Natural killer cell treated with Interleukin-12 subunit alpha and Interleukin-12 subunit beta and Interleukin-15 and Interleukin-18, amount 100 ng/mL, for 72 hours (primary cell): ENCODE data around the gene DNAJC9. TPM values are rescaled to one million over a fixed set of nuclear protein-coding genes. Genes with fewer than 3 reads are reported as not detected.
A peak's percentile ranks its signal among the peaks of the same experiment; 100 is the strongest.

Source experiments
- ATAC-seq, 2 donors: fragments of 150-1000 bp; cut with Tn5 transposase in 1 of 2; sonication (Bioruptor Pico), chemical (Tn5 transposase) in 1 of 2; 2 replicates each; pipeline ENCODE4 v1.10.0; 2021
- DNase-seq: peaks from one replicate; pipeline ENCODE4 v3.0.0; 2022; ENCODE audit warnings: low spot score
- H3K27ac Mint-ChIP-seq, 2 donors: 1 replicate in 1 of 2; 2 replicates in 1 of 2; pipeline ENCODE4 v1.8.0; 2022; ENCODE audit warnings: mixed read lengths in 2 of 2, mild to moderate bottlenecking in 1 of 2, moderate library complexity in 1 of 2
- H3K27me3 Mint-ChIP-seq, 2 donors: 1 replicate in 1 of 2; 2 replicates in 1 of 2; pipeline ENCODE4 v1.8.0; 2022; ENCODE audit warnings: mixed read lengths in 2 of 2
- H3K36me3 Mint-ChIP-seq: one replicate; pipeline ENCODE4 v1.8.0; 2022; ENCODE audit warnings: mixed read lengths
- H3K4me1 Mint-ChIP-seq, 2 donors: 1 replicate in 1 of 2; 2 replicates in 1 of 2; pipeline ENCODE4 v1.8.0; 2022; ENCODE audit warnings: low read depth in 2 of 2, mixed read lengths in 2 of 2, mild to moderate bottlenecking in 1 of 2
- H3K4me3 Mint-ChIP-seq: one replicate; pipeline ENCODE4 v1.8.0; 2022; ENCODE audit warnings: mixed read lengths
- H3K9me3 Mint-ChIP-seq: 2 replicates; pipeline ENCODE4 v1.8.0; 2022; ENCODE audit warnings: mixed read lengths
- total RNA-seq, 2 donors: library from RNA; stranded (reverse); gene quantifications; one replicate each; pipeline ENCODE4 v1.2.3, GENCODE V29; 2022

The DNAJC9 gene
- total RNA-seq, 2 donors from 2014 or later, result 38.8 to 68.9 TPM

DNA sequence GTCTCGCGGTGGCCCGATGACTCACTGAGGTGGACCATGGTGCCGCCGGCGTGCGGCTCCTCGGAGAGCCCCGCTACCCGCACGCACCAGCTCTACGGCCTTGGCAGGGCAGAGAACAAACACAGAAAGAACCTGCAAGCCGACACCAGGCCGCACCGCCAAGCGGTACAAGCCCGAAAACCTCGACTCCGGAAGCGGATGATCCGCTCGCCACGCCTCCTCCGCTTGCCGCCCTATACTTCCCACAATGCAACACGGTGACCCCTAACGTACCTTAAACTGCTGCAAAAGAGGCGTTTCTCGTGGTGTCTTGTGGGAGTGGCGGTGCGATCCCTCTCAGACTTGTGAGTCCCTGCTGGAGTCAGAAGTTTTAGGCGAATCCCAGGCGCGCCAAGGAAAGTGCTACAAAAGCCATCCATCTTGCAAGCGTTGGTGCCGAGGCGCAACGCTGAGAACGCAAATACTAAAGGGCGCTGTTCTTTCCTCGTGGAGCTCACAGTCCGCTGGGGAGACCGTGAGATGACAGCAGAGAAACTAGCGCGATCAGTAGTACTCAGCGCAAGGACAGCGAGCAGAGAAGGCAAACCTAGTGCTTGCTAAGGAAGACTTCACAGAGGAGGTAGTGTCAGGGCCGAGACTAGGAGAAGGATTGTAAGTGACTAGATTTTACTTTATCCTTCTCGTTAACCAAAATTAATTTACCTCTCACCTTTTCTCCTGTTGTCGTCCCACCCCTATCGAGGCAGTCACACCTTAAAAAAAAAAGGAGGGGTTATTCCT lies 5.6 kb upstream of the DNAJC9 start, which contains the start of gene MRPS16:
Gene MRPS16, minus strand, starts transcription at position 200 of the 780 bp plus-strand sequence. Its CDS starts 162 bp downstream, at position 38.
- peak; percentile 95 to 98 for ATAC-seq

DNA sequence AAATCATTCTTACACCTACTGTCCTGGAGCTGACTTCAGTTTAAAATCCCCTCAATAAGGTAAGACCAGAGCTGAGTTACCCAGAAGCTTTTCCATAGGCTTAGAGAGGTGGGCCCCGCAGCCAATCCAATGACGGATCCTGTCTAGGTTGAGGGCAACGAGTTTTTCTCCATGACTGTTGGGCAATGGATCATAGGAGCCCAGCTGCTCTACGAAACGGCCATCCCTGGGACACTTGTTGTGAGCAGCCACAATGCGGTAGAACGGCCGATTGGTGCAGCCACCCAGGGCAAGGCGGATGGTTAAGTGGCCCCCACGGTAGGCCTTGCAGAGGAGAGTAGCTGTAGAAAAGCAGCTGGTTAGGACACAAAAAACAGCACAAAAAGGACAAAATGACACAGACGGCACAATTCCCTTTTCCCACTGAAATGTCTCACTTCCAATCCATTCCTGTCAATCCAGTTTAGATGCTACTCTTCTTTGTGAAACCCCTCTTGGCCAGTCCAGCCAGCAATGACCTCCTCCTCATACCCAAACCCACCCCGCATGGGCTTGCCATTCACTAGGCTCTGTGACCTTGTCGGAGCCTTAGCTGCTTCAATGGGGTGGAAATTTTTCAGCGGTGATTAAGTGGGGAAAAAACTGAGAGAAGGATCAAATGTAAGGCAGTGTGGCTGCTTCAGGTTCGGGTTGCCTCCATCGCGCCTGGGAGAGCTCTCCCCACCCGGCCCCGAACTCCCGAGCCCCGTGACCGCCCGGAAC lies 4.8 kb upstream of the DNAJC9 start:
- ATAC-seq, result no peak
- Mint-ChIP-seq H3K9me3 (no peaks in the 10 kb centered on the region), H3K4me3 (peak overlapping the region; percentile 99), H3K27ac (peak overlapping the region; percentile 94 to 98), H3K27me3 (no peaks in the 10 kb centered on the region), H3K36me3 (peaks cover 10% of the 10 kb centered on the region), H3K4me1 (peaks cover 26 to 28% of the 10 kb centered on the region in 2 donors)
- no peak for DNase-seq

More for the DNA sequence above, 5.6 kb upstream of the DNAJC9 start, which contains the start of gene MRPS16:
- Mint-ChIP-seq H3K36me3 (peaks cover 10% of the 10 kb centered on the region), H3K9me3 (no peaks in the 10 kb centered on the region), H3K27me3 (no peaks in the 10 kb centered on the region), H3K27ac (peak within 1 kb of the TSS; percentile 94 to 98), H3K4me3 (peak within 1 kb of the TSS; percentile 99), H3K4me1 (peaks cover 25 to 26% of the 10 kb centered on the region in 2 donors)
- DNase-seq, result peak; percentile 95

DNA sequence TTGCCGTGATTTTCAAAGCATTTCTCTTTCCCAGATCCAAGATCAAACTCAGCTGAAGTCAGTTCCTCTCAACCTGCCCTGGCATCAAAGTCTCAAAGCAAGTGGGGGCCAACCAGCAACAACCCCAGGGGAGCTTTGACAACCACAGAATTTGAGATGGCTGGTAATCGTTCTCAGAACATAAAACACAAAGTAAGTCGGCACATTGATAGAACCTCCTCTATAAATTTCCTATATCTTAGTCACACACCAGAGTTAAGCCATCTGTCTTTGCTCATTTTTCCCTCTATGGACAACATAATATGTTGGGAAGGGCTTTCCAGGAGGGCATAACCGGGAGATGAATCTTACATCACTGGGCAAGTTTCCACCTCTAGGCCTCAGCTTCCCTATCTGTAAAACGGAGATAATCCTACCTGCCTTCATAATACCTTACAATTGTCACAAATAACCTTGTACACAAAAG lies 1.2 kb upstream of the DNAJC9 start:
- Mint-ChIP-seq H3K9me3 (no peaks in the 10 kb centered on the region), H3K27me3 (no peaks in the 10 kb centered on the region), H3K4me1 (peaks cover 45 to 51% of the 10 kb centered on the region in 2 donors), H3K36me3 (peaks cover 32% of the 10 kb centered on the region), H3K4me3 (peak overlapping the region; percentile 90), H3K27ac (peak overlapping the region; percentile 84 to 94)
- ATAC-seq, result no peak
- DNase-seq, result no peak

DNA sequence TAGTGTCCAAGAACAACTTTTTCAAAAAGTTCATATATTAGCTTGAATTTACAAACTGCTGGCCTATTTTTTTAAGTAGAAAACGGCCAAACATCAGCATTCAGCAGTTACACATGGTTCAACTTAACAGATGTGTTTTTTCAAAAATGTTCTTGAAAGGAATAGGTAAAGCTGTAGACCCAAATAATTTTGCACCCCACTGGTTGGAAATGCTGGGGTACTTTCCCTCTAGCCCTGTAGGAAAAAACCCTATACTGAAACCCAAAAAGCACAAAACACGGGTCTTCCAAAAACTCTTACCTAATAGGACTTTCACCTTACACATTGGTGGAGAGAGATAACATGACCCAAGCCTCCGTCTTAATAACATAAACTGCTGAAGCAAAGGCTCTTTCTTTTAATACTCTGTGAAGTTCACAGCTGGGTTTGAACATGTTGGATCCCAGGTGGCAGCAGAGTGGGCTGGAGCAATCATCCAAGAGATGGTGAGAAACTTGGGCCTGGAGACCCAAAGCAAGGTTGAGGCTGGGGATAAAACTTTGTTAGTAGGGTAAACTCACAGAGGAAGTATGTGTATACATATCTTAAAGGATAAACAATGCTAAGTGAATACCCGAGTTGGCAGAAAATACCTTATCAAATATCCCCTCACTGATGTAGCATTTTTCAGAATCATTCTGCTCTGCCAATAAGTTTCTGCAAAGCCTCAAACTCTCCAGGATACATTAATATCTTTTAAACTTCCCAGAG lies 629 bp upstream of the DNAJC9 start:
- no peaks in the 10 kb centered on the region for H3K9me3 Mint-ChIP-seq
- H3K4me1 Mint-ChIP-seq, result peaks cover 41 to 48% of the 10 kb centered on the region in 2 donors
- peak overlapping the region; percentile 90 for H3K4me3 Mint-ChIP-seq
- H3K36me3 Mint-ChIP-seq, result peaks cover 37% of the 10 kb centered on the region
- ATAC-seq, result no peak
- no peak for DNase-seq
- no peaks in the 10 kb centered on the region for H3K27me3 Mint-ChIP-seq
- peak overlapping the region; percentile 84 to 94 for H3K27ac Mint-ChIP-seq

DNA sequence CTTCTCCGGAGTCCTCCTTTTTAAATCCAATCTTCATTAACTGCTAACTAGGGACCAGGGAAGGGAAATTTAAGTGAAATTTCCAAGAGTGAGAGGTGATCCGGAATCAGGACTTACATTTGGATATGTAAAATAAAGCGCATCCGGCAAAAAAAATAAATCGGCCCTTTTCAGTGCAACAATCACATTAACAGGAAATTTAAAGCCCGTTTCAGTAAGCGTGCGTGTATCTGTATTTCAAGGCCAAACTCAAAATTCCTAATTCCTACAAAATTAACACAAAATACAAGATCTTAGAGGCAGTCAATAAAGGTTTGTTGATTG lies 771 bp downstream of the DNAJC9 start:
- Mint-ChIP-seq H3K4me1 (peaks cover 31 to 44% of the 10 kb centered on the region in 2 donors), H3K36me3 (peaks cover 44% of the 10 kb centered on the region)
- ATAC-seq, result no peak

DNA sequence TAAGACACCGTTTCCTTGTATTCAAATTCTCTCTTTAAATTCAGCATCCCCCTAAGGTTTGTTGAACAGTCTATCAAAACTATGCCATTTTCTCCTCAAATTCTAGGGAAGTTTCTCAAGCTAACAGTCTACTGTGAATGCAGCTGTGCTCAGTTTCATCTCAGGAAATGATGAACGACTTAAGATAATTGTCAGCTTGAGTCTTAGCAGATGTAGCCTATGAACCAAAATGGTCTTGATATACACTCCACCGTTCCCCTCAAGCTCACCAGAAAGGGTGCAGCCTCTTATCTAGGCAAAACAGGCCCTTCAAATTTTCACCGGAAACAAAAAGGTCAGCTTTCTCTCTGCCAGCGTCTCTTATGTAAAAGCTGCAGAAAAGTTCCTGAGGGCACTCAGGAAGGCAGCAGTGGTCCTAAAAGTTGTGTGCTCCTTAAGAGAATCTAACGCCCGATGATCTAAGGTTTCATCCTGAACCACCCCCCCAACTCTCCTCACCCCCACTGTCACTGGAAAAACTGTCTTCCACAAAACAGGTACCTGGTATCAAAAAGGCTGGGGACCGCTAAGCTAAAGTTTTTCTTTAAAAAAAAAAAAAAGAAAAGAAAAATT lies 2.1 kb downstream of the DNAJC9 start:
- Mint-ChIP-seq H3K4me3 (peak overlapping the region; percentile 90), H3K4me1 (peaks cover 22 to 33% of the 10 kb centered on the region in 2 donors), H3K27me3 (no peaks in the 10 kb centered on the region), H3K36me3 (peaks cover 38% of the 10 kb centered on the region), H3K9me3 (no peaks in the 10 kb centered on the region), H3K27ac (peak overlapping the region; percentile 7 to 94)
- ATAC-seq (no peak), DNase-seq (no peak)

More for the DNA sequence above, 771 bp downstream of the DNAJC9 start:
- Mint-ChIP-seq H3K4me3 (peak overlapping the region; percentile 90), H3K9me3 (no peaks in the 10 kb centered on the region), H3K27ac (peak overlapping the region; percentile 84 to 94), H3K27me3 (no peaks in the 10 kb centered on the region)
- no peak for DNase-seq

DNA sequence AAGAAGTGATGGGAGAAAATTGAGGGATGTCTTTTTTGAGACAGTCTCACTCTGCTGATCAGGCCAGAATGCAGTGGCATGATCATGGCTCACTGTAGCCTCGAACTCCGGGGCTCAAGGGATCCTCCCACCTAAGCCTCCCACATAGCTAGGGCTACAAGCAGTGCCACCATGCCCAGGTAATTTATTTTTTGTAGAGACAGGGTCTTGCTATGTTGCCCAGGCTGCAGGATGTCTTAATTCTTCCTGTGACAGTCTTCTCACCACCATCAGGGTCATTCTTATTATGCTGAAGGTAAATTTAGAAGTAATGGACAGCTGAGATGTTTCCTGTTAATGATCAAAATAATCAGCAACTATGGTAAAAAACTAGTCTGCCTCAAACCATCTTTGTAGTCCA lies 7.1 kb downstream of the DNAJC9 start:
- H3K36me3 Mint-ChIP-seq, result peaks cover 26% of the 10 kb centered on the region
- DNase-seq (no peak), ATAC-seq (no peak)
- H3K4me3 Mint-ChIP-seq, result no peak overlapping the region
- H3K27ac Mint-ChIP-seq, result no peak overlapping the region
- H3K27me3 Mint-ChIP-seq, result no peaks in the 10 kb centered on the region
- peaks cover 7 to 10% of the 10 kb centered on the region in 2 donors for H3K4me1 Mint-ChIP-seq
- no peaks in the 10 kb centered on the region for H3K9me3 Mint-ChIP-seq

DNA sequence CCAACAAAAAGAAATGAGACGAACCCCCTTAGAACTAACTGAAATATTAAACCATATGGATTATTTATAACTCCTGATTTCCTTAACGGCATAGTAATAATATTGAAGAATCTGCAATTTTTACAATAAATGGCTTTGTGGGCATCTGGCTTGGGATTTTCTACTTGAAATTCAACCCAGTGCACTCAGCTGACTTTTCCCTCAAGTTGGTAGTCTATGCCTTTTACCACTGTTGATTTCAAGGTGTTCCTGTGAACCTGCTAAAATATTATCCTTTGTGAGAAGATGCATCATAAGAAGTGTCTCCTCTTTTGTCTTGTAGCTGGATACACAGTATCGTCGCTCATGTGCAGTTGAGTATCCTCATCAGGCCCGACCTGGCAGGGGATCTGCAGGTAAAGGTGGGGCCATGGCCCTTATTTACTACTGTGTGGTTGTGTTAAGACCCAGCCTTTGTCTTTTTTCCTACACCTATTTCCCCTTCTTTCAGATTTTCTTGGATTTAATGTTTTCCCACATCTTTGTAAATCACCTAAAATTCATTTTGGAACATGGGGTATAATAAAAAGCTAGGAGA lies 8.0 kb downstream of the DNAJC9 start:
- Mint-ChIP-seq H3K9me3 (no peaks in the 10 kb centered on the region), H3K4me3 (no peak overlapping the region), H3K27me3 (no peaks in the 10 kb centered on the region), H3K4me1 (peaks cover 1 to 2% of the 10 kb centered on the region in 2 donors), H3K27ac (no peak overlapping the region), H3K36me3 (peaks cover 25% of the 10 kb centered on the region)
- ATAC-seq (no peak), DNase-seq (no peak)

DNA sequence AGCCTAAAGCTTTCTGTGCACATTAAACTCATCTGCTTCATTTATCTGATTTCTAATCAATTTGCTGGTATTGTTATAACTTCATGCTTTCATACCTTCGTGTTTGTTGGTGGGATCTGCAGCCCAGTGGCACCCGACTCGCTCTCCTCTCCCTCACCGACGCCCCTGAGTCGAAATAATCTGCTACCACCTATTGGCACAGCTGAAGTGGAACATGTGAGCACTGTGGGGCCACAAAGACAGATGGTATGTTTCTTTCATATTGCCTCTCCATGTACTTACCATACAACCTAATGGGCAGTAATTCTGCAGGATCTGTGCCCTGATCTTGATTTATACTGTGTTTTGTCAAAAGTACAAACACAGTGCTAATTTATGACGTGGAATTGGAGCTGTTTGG lies 12.4 kb downstream of the DNAJC9 start:
- Mint-ChIP-seq H3K27me3 (no peaks in the 10 kb centered on the region), H3K36me3 (peaks cover 17% of the 10 kb centered on the region), H3K9me3 (no peaks in the 10 kb centered on the region), H3K4me3 (no peak overlapping the region), H3K4me1 (no peaks in the 10 kb centered on the region), H3K27ac (no peak overlapping the region)
- ATAC-seq (no peak), DNase-seq (no peak)

DNA sequence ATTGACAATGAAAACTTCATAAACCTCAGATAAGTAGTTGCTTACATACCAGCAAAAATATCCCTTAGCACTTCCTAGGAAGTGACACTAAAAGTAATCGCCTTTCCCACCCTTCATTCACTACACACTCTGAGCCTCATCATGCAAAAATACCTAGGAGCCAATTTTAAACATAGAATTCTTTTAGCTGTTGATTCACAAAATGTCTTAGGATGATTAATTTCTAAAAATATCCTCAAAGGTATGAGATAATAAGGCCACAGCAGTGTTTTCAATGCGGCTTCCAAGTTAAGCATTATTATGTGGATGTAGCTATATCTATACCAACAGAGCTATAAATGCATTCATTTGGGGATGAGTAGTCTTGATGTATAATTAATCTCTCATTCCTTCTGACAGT lies 13.2 kb downstream of the DNAJC9 start:
- H3K36me3 Mint-ChIP-seq, result peaks cover 17% of the 10 kb centered on the region
- no peaks in the 10 kb centered on the region for H3K9me3 Mint-ChIP-seq
- no peak for DNase-seq
- H3K27me3 Mint-ChIP-seq, result no peaks in the 10 kb centered on the region
- H3K27ac Mint-ChIP-seq, result no peak overlapping the region
- no peaks in the 10 kb centered on the region for H3K4me1 Mint-ChIP-seq
- ATAC-seq, result no peak
- no peak overlapping the region for H3K4me3 Mint-ChIP-seq

DNA sequence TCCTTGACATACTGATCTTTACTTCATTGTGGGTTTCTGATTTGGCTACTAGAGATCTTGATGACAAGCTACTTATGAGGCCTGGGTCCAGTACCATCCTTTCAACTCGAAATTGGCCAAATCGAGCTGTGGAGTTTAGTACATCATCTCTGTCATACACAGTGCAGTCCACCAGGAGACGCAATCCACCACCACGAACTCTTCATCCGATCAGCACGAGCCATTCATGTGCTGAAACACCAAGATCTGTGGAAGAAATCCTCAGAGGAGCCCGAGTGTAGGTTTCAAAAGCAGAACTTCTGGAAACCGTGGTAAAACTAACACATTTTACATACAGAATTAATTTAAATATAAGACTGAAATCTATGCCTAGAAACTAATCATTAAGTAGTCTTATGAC lies 14.2 kb downstream of the DNAJC9 start:
- H3K27me3 Mint-ChIP-seq, result no peaks in the 10 kb centered on the region
- ATAC-seq (no peak), DNase-seq (no peak)
- no peaks in the 10 kb centered on the region for H3K4me1 Mint-ChIP-seq
- no peak overlapping the region for H3K27ac Mint-ChIP-seq
- no peaks in the 10 kb centered on the region for H3K9me3 Mint-ChIP-seq
- H3K36me3 Mint-ChIP-seq, result peaks cover 17% of the 10 kb centered on the region
- no peak overlapping the region for H3K4me3 Mint-ChIP-seq

DNA sequence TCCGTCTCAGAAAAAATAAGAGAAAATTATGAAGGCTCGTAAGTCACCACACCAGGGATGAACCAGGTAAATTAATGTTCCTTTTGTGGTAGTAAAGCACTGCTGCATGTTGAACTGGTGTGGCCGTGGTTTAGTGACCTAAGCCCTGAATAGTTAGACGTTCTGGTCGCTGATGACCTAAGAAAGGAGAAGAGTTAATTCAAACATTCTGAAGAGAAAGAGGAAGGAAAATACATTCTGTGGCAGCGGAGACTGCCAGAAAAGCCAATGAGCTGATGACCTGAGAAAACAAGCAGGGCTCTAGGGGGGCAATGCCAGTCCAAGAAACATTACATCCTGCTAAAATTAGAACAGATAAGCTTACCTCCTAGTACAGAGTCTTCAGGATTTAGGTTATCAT lies 17.5 kb downstream of the DNAJC9 start:
- Mint-ChIP-seq H3K36me3 (peaks cover 13% of the 10 kb centered on the region), H3K27ac (no peak overlapping the region), H3K9me3 (no peaks in the 10 kb centered on the region), H3K27me3 (no peaks in the 10 kb centered on the region), H3K4me3 (no peak overlapping the region), H3K4me1 (no peaks in the 10 kb centered on the region)
- ATAC-seq (no peak), DNase-seq (no peak)

DNA sequence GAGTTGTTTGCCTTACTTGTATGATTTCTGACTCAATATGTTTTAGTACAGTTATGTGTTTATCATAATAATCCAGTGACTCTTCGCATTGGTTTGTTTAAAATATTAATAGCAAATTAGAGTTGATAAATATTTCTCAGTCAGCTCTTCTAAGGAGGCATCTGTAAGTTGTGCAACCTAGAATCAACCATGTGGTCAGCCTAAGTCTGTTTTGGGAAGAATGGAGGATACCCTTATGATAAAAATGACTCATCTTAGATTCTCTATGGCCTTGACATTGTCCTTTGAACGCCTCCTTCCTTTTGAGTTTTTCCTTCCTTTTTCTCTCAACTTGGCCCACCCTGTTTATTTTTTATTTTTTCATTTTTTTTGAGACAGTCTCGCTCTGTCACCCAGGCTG lies 18.8 kb downstream of the DNAJC9 start:
- Mint-ChIP-seq H3K4me3 (no peak overlapping the region), H3K9me3 (no peaks in the 10 kb centered on the region), H3K36me3 (peaks cover 7% of the 10 kb centered on the region), H3K27ac (no peak overlapping the region), H3K4me1 (no peaks in the 10 kb centered on the region), H3K27me3 (no peaks in the 10 kb centered on the region)
- ATAC-seq, result no peak
- DNase-seq, result no peak
